HCT116 (cell line): ENCODE data around the gene PLAU.
"Not testable (repeated sequence)": the region's sequence is repeated elsewhere in the genome, so short reads cannot be mapped to it uniquely, and the experiment has no call there.

Source experiments
- EZH2 ChIP-seq: fragments of 200-600 bp; sonication (generic); IDR thresholded peaks from 2 replicates; pipeline ENCODE4 v1.6.1; 2017; ENCODE audit warnings: antibody characterized with exemption, mixed run types
- FOSL1 ChIP-seq: IDR thresholded peaks from 2 replicates; pipeline ENCODE4 v1.6.1; 2012; ENCODE audit warnings: low read depth
- JUND ChIP-seq: IDR thresholded peaks from 2 replicates; pipeline ENCODE4 v1.6.1; 2012
- POLR2A ChIP-seq: IDR thresholded peaks from 2 replicates; pipeline ENCODE4 v1.7.0; 2011; ENCODE audit warnings: borderline replicate concordance; ENCODE audit not compliant: insufficient read depth, insufficient read length; ENCODE audit errors: extremely low read depth
- POLR2AphosphoS5 ChIP-seq: IDR thresholded peaks from 2 replicates; pipeline ENCODE4 v1.6.1; 2011; ENCODE audit warnings: mild to moderate bottlenecking, low read depth, low read length, moderate library complexity
- RAD21 ChIP-seq: IDR thresholded peaks from 2 replicates; pipeline ENCODE4 v1.6.1; 2012; ENCODE audit warnings: low read depth, mild to moderate bottlenecking
- SP1 ChIP-seq: IDR thresholded peaks from 2 replicates; pipeline ENCODE4 v1.6.1; 2012; ENCODE audit warnings: low read depth
- YY1 ChIP-seq: IDR thresholded peaks from 2 replicates; pipeline ENCODE4 v1.6.1; 2011; ENCODE audit warnings: low read length, low read depth, moderate library complexity, mild to moderate bottlenecking; ENCODE audit not compliant: insufficient replicate concordance; ENCODE audit errors: extremely low read depth
- TF ChIP-seq, protein P1 (sequence below), 3 experiments: fragments of 200-600 bp in 1 of 3; sonication (generic) in 1 of 3; IDR thresholded peaks in 2 of 3; conservative IDR thresholded peaks in 1 of 3; 2 replicates each; pipeline ENCODE4 v1.5.1; 2012 to 2017; ENCODE audit warnings: low read depth in 2 of 3, low read length in 2 of 3, antibody characterized with exemption in 1 of 3, borderline replicate concordance in 1 of 3, control low read depth in 1 of 3, mild to moderate bottlenecking in 1 of 3, mixed read lengths in 1 of 3, mixed run types in 1 of 3, moderate library complexity in 1 of 3; ENCODE audit not compliant: insufficient read depth in 1 of 3
- TF ChIP-seq, protein P2 (sequence below): IDR thresholded peaks from 2 replicates; pipeline ENCODE4 v1.6.1; 2011; ENCODE audit warnings: mild to moderate bottlenecking, low read length, moderate library complexity; ENCODE audit not compliant: insufficient replicate concordance; ENCODE audit errors: extremely low read depth

DNA sequence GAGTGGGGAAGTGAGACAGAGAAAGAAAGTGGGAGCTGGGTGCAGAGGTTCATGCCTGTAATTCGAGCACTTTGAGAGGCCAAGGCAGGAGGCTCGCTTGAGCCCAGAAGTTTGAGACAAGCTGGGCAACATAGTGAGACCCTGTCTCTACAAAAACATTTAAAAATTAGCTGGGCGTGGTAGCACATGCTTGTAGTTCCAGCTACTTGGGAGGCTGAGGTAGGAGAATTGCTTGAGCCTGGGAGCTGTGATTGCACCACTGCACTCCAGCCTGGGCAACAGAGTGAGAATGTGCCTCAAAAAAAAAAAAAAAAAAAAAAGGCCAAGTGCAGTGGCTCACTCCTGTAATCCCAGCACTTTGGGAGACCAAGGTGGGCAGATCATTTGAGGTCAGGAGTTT, 20.1 kb upstream of the PLAU start:
- not testable (repeated sequence) for TF ChIP-seq SP1, YY1, EZH2, JUND, POLR2A, RAD21, FOSL1, POLR2AphosphoS5
- TF ChIP-seq, protein P1, sequence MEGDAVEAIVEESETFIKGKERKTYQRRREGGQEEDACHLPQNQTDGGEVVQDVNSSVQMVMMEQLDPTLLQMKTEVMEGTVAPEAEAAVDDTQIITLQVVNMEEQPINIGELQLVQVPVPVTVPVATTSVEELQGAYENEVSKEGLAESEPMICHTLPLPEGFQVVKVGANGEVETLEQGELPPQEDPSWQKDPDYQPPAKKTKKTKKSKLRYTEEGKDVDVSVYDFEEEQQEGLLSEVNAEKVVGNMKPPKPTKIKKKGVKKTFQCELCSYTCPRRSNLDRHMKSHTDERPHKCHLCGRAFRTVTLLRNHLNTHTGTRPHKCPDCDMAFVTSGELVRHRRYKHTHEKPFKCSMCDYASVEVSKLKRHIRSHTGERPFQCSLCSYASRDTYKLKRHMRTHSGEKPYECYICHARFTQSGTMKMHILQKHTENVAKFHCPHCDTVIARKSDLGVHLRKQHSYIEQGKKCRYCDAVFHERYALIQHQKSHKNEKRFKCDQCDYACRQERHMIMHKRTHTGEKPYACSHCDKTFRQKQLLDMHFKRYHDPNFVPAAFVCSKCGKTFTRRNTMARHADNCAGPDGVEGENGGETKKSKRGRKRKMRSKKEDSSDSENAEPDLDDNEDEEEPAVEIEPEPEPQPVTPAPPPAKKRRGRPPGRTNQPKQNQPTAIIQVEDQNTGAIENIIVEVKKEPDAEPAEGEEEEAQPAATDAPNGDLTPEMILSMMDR (IDR thresholded peaks at IDR 0.05 in 2 of 3, conservative IDR thresholded peaks at IDR 0.05 in 1 of 3; ENCODE audit: borderline replicate concordance in 1 of 3, insufficient read depth in 1 of 3, low read depth in 2 of 3, low read length in 2 of 3), result not testable (repeated sequence)
- TF ChIP-seq, protein P2, sequence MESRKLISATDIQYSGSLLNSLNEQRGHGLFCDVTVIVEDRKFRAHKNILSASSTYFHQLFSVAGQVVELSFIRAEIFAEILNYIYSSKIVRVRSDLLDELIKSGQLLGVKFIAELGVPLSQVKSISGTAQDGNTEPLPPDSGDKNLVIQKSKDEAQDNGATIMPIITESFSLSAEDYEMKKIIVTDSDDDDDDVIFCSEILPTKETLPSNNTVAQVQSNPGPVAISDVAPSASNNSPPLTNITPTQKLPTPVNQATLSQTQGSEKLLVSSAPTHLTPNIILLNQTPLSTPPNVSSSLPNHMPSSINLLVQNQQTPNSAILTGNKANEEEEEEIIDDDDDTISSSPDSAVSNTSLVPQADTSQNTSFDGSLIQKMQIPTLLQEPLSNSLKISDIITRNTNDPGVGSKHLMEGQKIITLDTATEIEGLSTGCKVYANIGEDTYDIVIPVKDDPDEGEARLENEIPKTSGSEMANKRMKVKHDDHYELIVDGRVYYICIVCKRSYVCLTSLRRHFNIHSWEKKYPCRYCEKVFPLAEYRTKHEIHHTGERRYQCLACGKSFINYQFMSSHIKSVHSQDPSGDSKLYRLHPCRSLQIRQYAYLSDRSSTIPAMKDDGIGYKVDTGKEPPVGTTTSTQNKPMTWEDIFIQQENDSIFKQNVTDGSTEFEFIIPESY, result not testable (repeated sequence)
